ENCODE results near the gene TTYH2.

The TTYH2 gene

GRCh38 chr17:74172700-74173099, 40.7 kb upstream of the TTYH2 start:
- no peak overlapping the region for H3K27ac ChIP-seq
- peaks cover 30% of the 10 kb centered on the region for H3K27me3 ChIP-seq
- no peaks in the 10 kb centered on the region for H3K9me3 ChIP-seq
- H3K4me1 ChIP-seq (ENCODE audit: control insufficient read depth in 1 of 2, insufficient read depth in 1 of 2, low read depth in 1 of 2, low read length in 1 of 2): no peaks in the 10 kb centered on the region
- no peaks in the 10 kb centered on the region for H3K36me3 ChIP-seq
- TF ChIP-seq, protein P1, sequence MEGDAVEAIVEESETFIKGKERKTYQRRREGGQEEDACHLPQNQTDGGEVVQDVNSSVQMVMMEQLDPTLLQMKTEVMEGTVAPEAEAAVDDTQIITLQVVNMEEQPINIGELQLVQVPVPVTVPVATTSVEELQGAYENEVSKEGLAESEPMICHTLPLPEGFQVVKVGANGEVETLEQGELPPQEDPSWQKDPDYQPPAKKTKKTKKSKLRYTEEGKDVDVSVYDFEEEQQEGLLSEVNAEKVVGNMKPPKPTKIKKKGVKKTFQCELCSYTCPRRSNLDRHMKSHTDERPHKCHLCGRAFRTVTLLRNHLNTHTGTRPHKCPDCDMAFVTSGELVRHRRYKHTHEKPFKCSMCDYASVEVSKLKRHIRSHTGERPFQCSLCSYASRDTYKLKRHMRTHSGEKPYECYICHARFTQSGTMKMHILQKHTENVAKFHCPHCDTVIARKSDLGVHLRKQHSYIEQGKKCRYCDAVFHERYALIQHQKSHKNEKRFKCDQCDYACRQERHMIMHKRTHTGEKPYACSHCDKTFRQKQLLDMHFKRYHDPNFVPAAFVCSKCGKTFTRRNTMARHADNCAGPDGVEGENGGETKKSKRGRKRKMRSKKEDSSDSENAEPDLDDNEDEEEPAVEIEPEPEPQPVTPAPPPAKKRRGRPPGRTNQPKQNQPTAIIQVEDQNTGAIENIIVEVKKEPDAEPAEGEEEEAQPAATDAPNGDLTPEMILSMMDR (IDR thresholded peaks at IDR 0.05): no peak
- H3K4me3 ChIP-seq (ENCODE audit: low read depth in 1 of 2, low read length in 1 of 2): no peak overlapping the region

DNA sequence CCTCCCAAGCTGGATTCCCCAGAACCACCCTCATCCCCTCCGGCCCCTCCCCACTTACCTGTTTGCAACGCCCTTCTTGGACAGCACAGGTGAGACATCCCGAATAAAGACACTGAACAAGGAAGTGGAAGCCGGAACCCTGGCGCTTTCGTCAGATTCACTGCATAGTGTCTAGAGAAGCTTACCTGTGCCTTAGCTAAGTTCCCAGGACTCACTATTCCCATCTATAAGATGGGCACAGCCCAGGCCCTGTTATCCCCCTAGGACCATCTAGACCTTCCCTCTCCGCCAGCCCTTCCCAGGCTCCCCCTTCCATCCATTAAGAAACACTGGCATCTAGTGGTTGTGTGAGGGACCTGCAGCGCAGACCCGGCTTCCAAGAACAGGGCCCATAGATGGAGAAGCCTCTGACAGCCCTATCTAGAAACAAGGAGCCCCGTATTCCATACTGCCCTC, 36.8 kb upstream of the TTYH2 start:
- H3K27me3 ChIP-seq: peaks cover 36% of the 10 kb centered on the region
- H3K4me3 ChIP-seq (ENCODE audit: low read depth in 1 of 2, low read length in 1 of 2): no peak overlapping the region
- no peaks in the 10 kb centered on the region for H3K4me1 ChIP-seq (ENCODE audit: control insufficient read depth in 1 of 2, insufficient read depth in 1 of 2, low read depth in 1 of 2, low read length in 1 of 2)
- H3K9me3 ChIP-seq: no peaks in the 10 kb centered on the region
- H3K36me3 ChIP-seq: no peaks in the 10 kb centered on the region
- H3K27ac ChIP-seq: no peak overlapping the region
- TF ChIP-seq, protein P1 (IDR thresholded peaks at IDR 0.05): peak; percentile 52

DNA sequence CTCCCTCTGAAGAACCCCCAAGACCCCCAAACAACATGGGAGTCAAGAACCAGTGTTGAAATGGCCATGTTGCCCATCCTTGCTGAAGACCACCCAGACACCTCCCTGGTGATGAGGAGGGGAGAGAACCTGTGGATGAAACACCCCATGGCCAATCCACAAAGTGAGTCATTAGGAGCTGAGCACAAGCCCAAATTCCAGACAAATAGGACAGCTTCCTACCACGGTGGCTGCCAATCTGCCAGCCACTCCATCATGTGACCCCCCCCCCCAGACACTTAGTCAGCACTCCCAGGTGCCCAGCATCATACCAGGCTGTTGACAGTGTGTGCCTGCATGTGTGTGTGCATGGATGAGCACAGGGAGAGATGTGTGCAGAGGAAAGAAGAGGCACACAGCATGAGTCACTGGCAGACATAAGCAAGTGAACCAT, 36.3 kb upstream of the TTYH2 start:
- Histone ChIP-seq H3K36me3 (no peaks in the 10 kb centered on the region), H3K27ac (no peak overlapping the region)
- TF ChIP-seq, protein P1 (IDR thresholded peaks at IDR 0.05): no peak

GRCh38 chr17:74179576-74179975, 33.8 kb upstream of the TTYH2 start:
- Histone ChIP-seq H3K27me3 (peaks cover 36% of the 10 kb centered on the region), H3K9me3 (no peaks in the 10 kb centered on the region)
- TF ChIP-seq, protein P1 (IDR thresholded peaks at IDR 0.05): no peak

More for the DNA sequence above, 36.3 kb upstream of the TTYH2 start:
- Histone ChIP-seq H3K27me3 (peaks cover 36% of the 10 kb centered on the region), H3K9me3 (no peaks in the 10 kb centered on the region), H3K4me1 (ENCODE audit: control insufficient read depth in 1 of 2, insufficient read depth in 1 of 2, low read depth in 1 of 2, low read length in 1 of 2) (no peaks in the 10 kb centered on the region), H3K4me3 (ENCODE audit: low read depth in 1 of 2, low read length in 1 of 2) (no peak overlapping the region)

DNA sequence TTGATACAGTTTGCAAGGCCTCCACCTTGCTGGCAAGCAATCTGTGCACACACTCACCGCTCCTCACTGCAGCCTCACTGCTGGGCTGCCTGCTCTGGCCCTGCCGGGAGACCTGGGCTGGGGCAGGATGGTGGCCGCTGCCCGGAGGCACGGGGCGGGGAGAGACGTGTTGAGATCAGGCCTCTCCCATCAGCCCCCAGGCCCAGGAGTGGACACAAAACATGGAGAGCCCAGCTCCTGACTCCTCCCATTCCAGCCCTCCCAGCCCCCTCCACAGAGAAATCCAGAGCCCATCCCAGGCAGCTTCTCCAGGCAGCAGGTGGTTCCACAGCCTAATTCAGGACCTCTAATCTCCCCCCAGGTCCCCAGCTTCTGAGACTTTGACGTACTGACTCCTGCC, 33.0 kb upstream of the TTYH2 start:
- no peaks in the 10 kb centered on the region for H3K9me3 ChIP-seq
- TF ChIP-seq, protein P1 (IDR thresholded peaks at IDR 0.05): no peak
- no peaks in the 10 kb centered on the region for H3K4me1 ChIP-seq (ENCODE audit: control insufficient read depth in 1 of 2, insufficient read depth in 1 of 2, low read depth in 1 of 2, low read length in 1 of 2)
- no peak overlapping the region for H3K27ac ChIP-seq
- peaks cover 30% of the 10 kb centered on the region for H3K27me3 ChIP-seq
- H3K36me3 ChIP-seq: no peaks in the 10 kb centered on the region
- no peak overlapping the region for H3K4me3 ChIP-seq (ENCODE audit: low read depth in 1 of 2, low read length in 1 of 2)

More at GRCh38 chr17:74179576-74179975, 33.8 kb upstream of the TTYH2 start:
- H3K27ac ChIP-seq: no peak overlapping the region
- H3K36me3 ChIP-seq: no peaks in the 10 kb centered on the region
- no peaks in the 10 kb centered on the region for H3K4me1 ChIP-seq (ENCODE audit: control insufficient read depth in 1 of 2, insufficient read depth in 1 of 2, low read depth in 1 of 2, low read length in 1 of 2)
- no peak overlapping the region for H3K4me3 ChIP-seq (ENCODE audit: low read depth in 1 of 2, low read length in 1 of 2)

DNA sequence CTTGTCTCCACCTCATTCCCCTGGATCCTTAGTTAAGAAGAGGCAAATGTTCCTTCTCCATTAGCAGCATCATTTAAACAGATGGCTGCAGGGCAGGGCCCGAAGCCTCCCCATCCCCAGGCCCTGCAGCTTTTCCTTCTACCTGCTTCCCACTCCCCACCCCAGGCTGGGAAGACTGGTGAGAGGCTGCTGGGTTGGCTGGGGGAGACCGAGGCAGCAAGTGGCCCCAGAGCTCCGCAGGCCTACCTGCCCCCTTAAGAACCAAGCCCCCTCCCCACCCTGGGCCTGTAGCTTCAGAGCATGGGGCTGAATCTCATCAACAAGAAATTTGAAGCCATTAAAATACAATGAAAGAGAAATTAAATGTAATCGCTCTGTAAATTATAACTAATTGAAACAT, 32.0 kb upstream of the TTYH2 start:
- H3K27me3 ChIP-seq: peaks cover 23% of the 10 kb centered on the region
- H3K4me3 ChIP-seq (ENCODE audit: low read depth in 1 of 2, low read length in 1 of 2): no peak overlapping the region
- H3K9me3 ChIP-seq: no peaks in the 10 kb centered on the region
- TF ChIP-seq, protein P1 (IDR thresholded peaks at IDR 0.05): no peak
- no peaks in the 10 kb centered on the region for H3K36me3 ChIP-seq
- H3K27ac ChIP-seq: no peak overlapping the region
- no peaks in the 10 kb centered on the region for H3K4me1 ChIP-seq (ENCODE audit: control insufficient read depth in 1 of 2, insufficient read depth in 1 of 2, low read depth in 1 of 2, low read length in 1 of 2)

Measured in neutrophil (primary cell).